ENCODE measurements around the gene ASXL2. TPM values are rescaled to one million over a fixed set of nuclear protein-coding genes. Genes with fewer than 3 reads are reported as not detected.

ASXL2 gene
- total RNA-seq, 1 donor from 2014 or later, result 22.7 TPM

- no peaks in the 10 kb centered on the region for H3K9me3 Mint-ChIP-seq
- no peak overlapping the region for H3K27ac Mint-ChIP-seq (ENCODE audit: unreplicated experiment)
- H3K4me1 Mint-ChIP-seq, result no peaks in the 10 kb centered on the region
- H3K27me3 Mint-ChIP-seq (ENCODE audit: low read depth), result no peaks in the 10 kb centered on the region
- peaks cover 6% of the 10 kb centered on the region for H3K36me3 Mint-ChIP-seq (ENCODE audit: low read depth)
- DNase-seq (ENCODE audit: low read depth, low spot score), result no peak
- H3K4me3 Mint-ChIP-seq, result no peak overlapping the region
- no peak for TF ChIP-seq CTCF (conservative IDR thresholded peaks at IDR 0.05)
These were observed 120.4 kb downstream of the ASXL2 start for GRCh38 chr2:25757906-25758305.

- peaks cover 11% of the 10 kb centered on the region for H3K36me3 Mint-ChIP-seq (ENCODE audit: low read depth)
These were observed 121.8 kb downstream of the ASXL2 start for GRCh38 chr2:25756536-25756935.

GRCh38 chr2:25749676-25750075 is 128.6 kb downstream of the ASXL2 start:
- TF ChIP-seq CTCF (conservative IDR thresholded peaks at IDR 0.05), result no peak
- no peak for DNase-seq (ENCODE audit: low read depth, low spot score)
- Mint-ChIP-seq H3K36me3 (ENCODE audit: low read depth) (peaks cover 13% of the 10 kb centered on the region), H3K4me3 (no peak overlapping the region), H3K27ac (ENCODE audit: unreplicated experiment) (no peak overlapping the region), H3K27me3 (ENCODE audit: low read depth) (no peaks in the 10 kb centered on the region), H3K4me1 (no peaks in the 10 kb centered on the region), H3K9me3 (no peaks in the 10 kb centered on the region)

More at GRCh38 chr2:25756536-25756935, 121.8 kb downstream of the ASXL2 start:
- DNase-seq (ENCODE audit: low read depth, low spot score), result no peak
- no peak overlapping the region for H3K27ac Mint-ChIP-seq (ENCODE audit: unreplicated experiment)
- no peaks in the 10 kb centered on the region for H3K27me3 Mint-ChIP-seq (ENCODE audit: low read depth)
- H3K4me3 Mint-ChIP-seq, result no peak overlapping the region
- H3K4me1 Mint-ChIP-seq, result no peaks in the 10 kb centered on the region
- no peak for TF ChIP-seq CTCF (conservative IDR thresholded peaks at IDR 0.05)
- no peaks in the 10 kb centered on the region for H3K9me3 Mint-ChIP-seq

- Mint-ChIP-seq H3K27ac (ENCODE audit: unreplicated experiment) (no peak overlapping the region), H3K4me1 (peaks cover 5% of the 10 kb centered on the region), H3K9me3 (no peaks in the 10 kb centered on the region), H3K36me3 (ENCODE audit: low read depth) (peaks cover 11% of the 10 kb centered on the region), H3K27me3 (ENCODE audit: low read depth) (no peaks in the 10 kb centered on the region), H3K4me3 (no peak overlapping the region)
- no peak for DNase-seq (ENCODE audit: low read depth, low spot score)
- no peak for TF ChIP-seq CTCF (conservative IDR thresholded peaks at IDR 0.05)
These were observed 134.2 kb downstream of the ASXL2 start for GRCh38 chr2:25744055-25744454.

GRCh38 chr2:25743132-25743830 is 135.0 kb downstream of the ASXL2 start:
- Mint-ChIP-seq H3K27ac (ENCODE audit: unreplicated experiment) (no peak overlapping the region), H3K4me1 (peaks cover 5% of the 10 kb centered on the region), H3K4me3 (no peak overlapping the region)

More at GRCh38 chr2:25743132-25743830, 135.0 kb downstream of the ASXL2 start:
- Mint-ChIP-seq H3K9me3 (no peaks in the 10 kb centered on the region), H3K36me3 (ENCODE audit: low read depth) (peaks cover 11% of the 10 kb centered on the region), H3K27me3 (ENCODE audit: low read depth) (no peaks in the 10 kb centered on the region)
- TF ChIP-seq CTCF (conservative IDR thresholded peaks at IDR 0.05), result no peak
- no peak for DNase-seq (ENCODE audit: low read depth, low spot score)

All from neural crest cell (in vitro differentiated cells).